Dedifferentiated amniotic fluid mesenchymal stem cell (primary cell): ENCODE measurements around the gene CACFD1.

ENCODE experiments used
- DNase-seq: peaks from one replicate; pipeline ENCODE4 v3.0.0-alpha.2; 2016; ENCODE audit errors: extremely low spot score

The CACFD1 gene

GRCh38 chr9:133518200-133518599 lies 58.4 kb downstream of the CACFD1 start:
- no peak for DNase-seq

- no peak for DNase-seq
Observed at GRCh38 chr9:133518706-133519449, 59.1 kb downstream of the CACFD1 start.

- no peak for DNase-seq
Observed at GRCh38 chr9:133519693-133520092, 59.9 kb downstream of the CACFD1 start.

GRCh38 chr9:133520121-133520835 lies 60.5 kb downstream of the CACFD1 start:
- no peak for DNase-seq
